SU-DHL-6 (cell line): Measurements from ENCODE around the gene PCDHA13.

Source experiments
- H2AFZ ChIP-seq: fragments of 200-600 bp; sonication (generic); 2 replicates; pipeline ENCODE4 v1.6.1; 2014; ENCODE audit warnings: low read depth, mild to moderate bottlenecking, moderate library complexity, mixed read lengths, antibody characterized with exemption, low read length; ENCODE audit not compliant: severe bottlenecking
- H3F3A ChIP-seq: fragments of 200-600 bp; shearing (Covaris generic); 2 replicates; pipeline ENCODE4 v1.6.0; 2016; ENCODE audit warnings: antibody characterized with exemption, mild to moderate bottlenecking; ENCODE audit not compliant: insufficient read depth
- H3K27ac ChIP-seq: fragments of 200-600 bp; sonication (generic); 2 replicates; pipeline ENCODE4 v1.5.1; 2016; ENCODE audit warnings: low read depth, mild to moderate bottlenecking, low read length, moderate library complexity, mixed read lengths
- H3K27me3 ChIP-seq: fragments of 200-600 bp; sonication (generic), shearing (Covaris generic); 2 replicates; pipeline ENCODE4 v1.6.0; 2014; ENCODE audit warnings: mild to moderate bottlenecking, low read length
- H3K36me3 ChIP-seq: fragments of 200-600 bp; sonication (generic); 2 replicates; pipeline ENCODE4 v1.6.1; 2014; ENCODE audit warnings: mild to moderate bottlenecking, low read length, mixed read lengths
- H3K4me2 ChIP-seq: fragments of 300-600, 200-600 bp; shearing (Covaris generic), sonication (generic); 2 replicates; pipeline ENCODE4 v1.6.0; 2014; ENCODE audit warnings: low read length, low read depth, mild to moderate bottlenecking; ENCODE audit not compliant: poor library complexity, severe bottlenecking
- H3K4me3 ChIP-seq: fragments of 200-600 bp; sonication (generic); 2 replicates; pipeline ENCODE4 v1.5.1; 2014; ENCODE audit warnings: antibody characterized with exemption, low read length, mild to moderate bottlenecking, mixed read lengths; ENCODE audit not compliant: insufficient read depth, poor library complexity, severe bottlenecking
- H3K79me2 ChIP-seq: fragments of 200-600 bp; sonication (generic); 2 replicates; pipeline ENCODE4 v1.6.1; 2014; ENCODE audit warnings: mild to moderate bottlenecking, low read length, moderate library complexity; ENCODE audit not compliant: insufficient read depth
- H3K9ac ChIP-seq: fragments of 200-600 bp; sonication (generic); 2 replicates; pipeline ENCODE4 v1.7.0; 2014; ENCODE audit warnings: mild to moderate bottlenecking, low read length
- H3K9me2 ChIP-seq: fragments of 200-600 bp; sonication (generic); replicated peaks from 2 replicates; pipeline ENCODE4 v1.6.1; 2014; ENCODE audit warnings: low read length; ENCODE audit not compliant: insufficient read depth
- H3K9me3 ChIP-seq: fragments of 200-600 bp; sonication (generic); 2 replicates; pipeline ENCODE4 v1.6.1; 2014; ENCODE audit warnings: low read length, mixed read lengths; ENCODE audit not compliant: insufficient read depth
- H4K20me1 ChIP-seq: fragments of 200-600 bp; sonication (generic); 2 replicates; pipeline ENCODE4 v1.6.1; 2014; ENCODE audit warnings: low read depth, mild to moderate bottlenecking, antibody characterized with exemption, low read length, moderate library complexity, mixed read lengths
- CTCF ChIP-seq: fragments of 200-600 bp; sonication (generic); IDR thresholded peaks from one replicate; pipeline ENCODE4 v1.5.1; 2017; ENCODE audit warnings: antibody characterized with exemption, mild to moderate bottlenecking, low read length, moderate library complexity; ENCODE audit not compliant: insufficient read depth, poor library complexity, severe bottlenecking
- EZH2phosphoT487 ChIP-seq: fragments of 200-600 bp; sonication (generic), shearing (Covaris generic); conservative IDR thresholded peaks from 2 replicates; pipeline ENCODE4 v1.6.1; 2018; ENCODE audit warnings: mild to moderate bottlenecking, antibody characterized with exemption, low read length, moderate library complexity, mixed read lengths

Gene PCDHA13

GRCh38 chr5:140862441-140863295 lies 19.3 kb upstream of the PCDHA13 start:
- Histone ChIP-seq H3K27ac (no peak overlapping the region), H3K9me3 (no peaks in the 10 kb centered on the region), H3K36me3 (no peaks in the 10 kb centered on the region), H4K20me1 (no peaks in the 10 kb centered on the region), H3K9ac (no peak overlapping the region), H3K27me3 (no peaks in the 10 kb centered on the region), H3F3A (no peaks in the 10 kb centered on the region), H3K4me3 (no peak overlapping the region), H2AFZ (no peak overlapping the region), H3K9me2 (no peaks in the 10 kb centered on the region), H3K79me2 (no peaks in the 10 kb centered on the region), H3K4me2 (no peak overlapping the region)
- no peak for TF ChIP-seq CTCF
- no peak for TF ChIP-seq EZH2phosphoT487

GRCh38 chr5:140868721-140869554 lies 13.0 kb upstream of the PCDHA13 start, which contains the start of gene PCDHA11:
PCDHA11 (plus strand) TSS chr5:140868957; CDS start chr5:140869104, 147 bp downstream.
- Histone ChIP-seq H3K4me3 (no peak within 1 kb of the TSS), H4K20me1 (no peaks in the 10 kb centered on the region), H3K4me2 (no peak within 1 kb of the TSS), H3K9me3 (no peaks in the 10 kb centered on the region), H3K27ac (no peak within 1 kb of the TSS), H2AFZ (no peak within 1 kb of the TSS), H3K36me3 (no peaks in the 10 kb centered on the region), H3F3A (no peaks in the 10 kb centered on the region), H3K9ac (no peak within 1 kb of the TSS), H3K27me3 (no peaks in the 10 kb centered on the region), H3K9me2 (no peaks in the 10 kb centered on the region), H3K79me2 (no peaks in the 10 kb centered on the region)
- TF ChIP-seq CTCF (no peak), EZH2phosphoT487 (no peak)

- Histone ChIP-seq H3K36me3 (no peaks in the 10 kb centered on the region), H2AFZ (no peak overlapping the region), H3F3A (no peaks in the 10 kb centered on the region), H3K4me3 (no peak overlapping the region), H4K20me1 (no peaks in the 10 kb centered on the region), H3K4me2 (no peak overlapping the region), H3K27ac (no peak overlapping the region), H3K9me2 (no peaks in the 10 kb centered on the region), H3K79me2 (no peaks in the 10 kb centered on the region), H3K9me3 (no peaks in the 10 kb centered on the region), H3K27me3 (no peaks in the 10 kb centered on the region), H3K9ac (no peak overlapping the region)
- TF ChIP-seq EZH2phosphoT487 = no peak
- TF ChIP-seq CTCF = no peak
Observed at GRCh38 chr5:140869555-140869886, 12.4 kb upstream of the PCDHA13 start.
